GM21619 (cell line): ENCODE results near the gene DGCR2.
"Not testable (repeated sequence)": the region's sequence is repeated elsewhere in the genome, so short reads cannot be mapped to it uniquely, and the experiment has no call there.

Source experiments
- ATAC-seq: cut with Tn5 transposase; IDR thresholded peaks from one replicate; pipeline ENCODE4 v1.9.1; 2021; ENCODE audit not compliant: unreplicated experiment

Gene DGCR2, protein sequence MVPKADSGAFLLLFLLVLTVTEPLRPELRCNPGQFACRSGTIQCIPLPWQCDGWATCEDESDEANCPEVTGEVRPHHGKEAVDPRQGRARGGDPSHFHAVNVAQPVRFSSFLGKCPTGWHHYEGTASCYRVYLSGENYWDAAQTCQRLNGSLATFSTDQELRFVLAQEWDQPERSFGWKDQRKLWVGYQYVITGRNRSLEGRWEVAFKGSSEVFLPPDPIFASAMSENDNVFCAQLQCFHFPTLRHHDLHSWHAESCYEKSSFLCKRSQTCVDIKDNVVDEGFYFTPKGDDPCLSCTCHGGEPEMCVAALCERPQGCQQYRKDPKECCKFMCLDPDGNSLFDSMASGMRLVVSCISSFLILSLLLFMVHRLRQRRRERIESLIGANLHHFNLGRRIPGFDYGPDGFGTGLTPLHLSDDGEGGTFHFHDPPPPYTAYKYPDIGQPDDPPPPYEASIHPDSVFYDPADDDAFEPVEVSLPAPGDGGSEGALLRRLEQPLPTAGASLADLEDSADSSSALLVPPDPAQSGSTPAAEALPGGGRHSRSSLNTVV

DNA sequence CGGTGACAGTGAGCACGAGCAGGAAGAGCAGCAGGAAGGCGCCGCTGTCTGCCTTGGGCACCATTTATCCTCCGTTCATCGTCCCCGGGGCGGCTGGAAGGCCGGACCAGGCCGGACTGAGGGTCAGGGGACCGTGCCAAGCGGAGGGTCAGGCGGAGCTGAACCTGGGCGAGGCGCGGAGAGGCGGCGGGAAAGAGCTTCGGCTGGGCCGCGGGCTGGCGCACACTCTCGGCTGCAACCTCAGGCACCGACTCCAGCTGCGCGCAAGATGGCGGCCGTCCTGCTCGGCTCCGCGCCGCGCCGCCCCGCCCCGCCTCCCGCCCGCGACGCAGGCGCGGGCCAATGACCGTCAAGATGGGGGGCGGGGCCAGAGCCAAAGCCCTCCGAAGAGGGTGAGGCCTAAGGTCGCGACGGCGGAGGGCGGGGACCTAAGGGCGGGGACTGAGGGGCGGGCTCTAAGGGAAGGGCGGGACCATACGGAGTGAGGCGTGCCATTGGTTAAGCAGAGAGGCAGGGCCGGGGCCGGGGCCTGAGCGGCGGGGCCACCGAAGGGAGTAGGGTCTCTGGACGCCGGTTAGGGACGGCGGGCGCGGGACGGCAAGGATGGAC is at the start of gene DGCR2:
DGCR2 (minus strand) TSS at position 270 of the 609 bp plus-strand sequence; CDS start at position 64, 206 bp downstream.
- peak; percentile 71 for ATAC-seq

DNA sequence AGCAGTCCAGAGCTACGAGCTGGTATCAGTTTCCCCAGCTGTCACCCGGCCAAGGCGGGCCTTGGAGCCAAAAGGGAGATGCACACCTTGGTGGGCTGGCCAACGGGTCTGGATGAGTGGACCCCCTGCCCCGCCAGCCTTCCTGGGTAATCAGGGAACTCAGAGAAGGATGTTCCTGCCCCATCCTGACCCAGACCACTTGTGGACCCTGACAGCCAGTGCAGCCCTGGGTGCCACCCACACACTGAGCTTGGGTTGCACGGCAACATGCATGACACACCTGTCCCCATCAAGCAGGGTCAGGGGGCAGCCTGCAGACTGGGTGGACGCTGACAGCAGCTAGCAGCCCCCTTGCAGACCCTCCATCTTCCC is 47.7 kb upstream of the DGCR2 start:
- no peak for ATAC-seq

DNA sequence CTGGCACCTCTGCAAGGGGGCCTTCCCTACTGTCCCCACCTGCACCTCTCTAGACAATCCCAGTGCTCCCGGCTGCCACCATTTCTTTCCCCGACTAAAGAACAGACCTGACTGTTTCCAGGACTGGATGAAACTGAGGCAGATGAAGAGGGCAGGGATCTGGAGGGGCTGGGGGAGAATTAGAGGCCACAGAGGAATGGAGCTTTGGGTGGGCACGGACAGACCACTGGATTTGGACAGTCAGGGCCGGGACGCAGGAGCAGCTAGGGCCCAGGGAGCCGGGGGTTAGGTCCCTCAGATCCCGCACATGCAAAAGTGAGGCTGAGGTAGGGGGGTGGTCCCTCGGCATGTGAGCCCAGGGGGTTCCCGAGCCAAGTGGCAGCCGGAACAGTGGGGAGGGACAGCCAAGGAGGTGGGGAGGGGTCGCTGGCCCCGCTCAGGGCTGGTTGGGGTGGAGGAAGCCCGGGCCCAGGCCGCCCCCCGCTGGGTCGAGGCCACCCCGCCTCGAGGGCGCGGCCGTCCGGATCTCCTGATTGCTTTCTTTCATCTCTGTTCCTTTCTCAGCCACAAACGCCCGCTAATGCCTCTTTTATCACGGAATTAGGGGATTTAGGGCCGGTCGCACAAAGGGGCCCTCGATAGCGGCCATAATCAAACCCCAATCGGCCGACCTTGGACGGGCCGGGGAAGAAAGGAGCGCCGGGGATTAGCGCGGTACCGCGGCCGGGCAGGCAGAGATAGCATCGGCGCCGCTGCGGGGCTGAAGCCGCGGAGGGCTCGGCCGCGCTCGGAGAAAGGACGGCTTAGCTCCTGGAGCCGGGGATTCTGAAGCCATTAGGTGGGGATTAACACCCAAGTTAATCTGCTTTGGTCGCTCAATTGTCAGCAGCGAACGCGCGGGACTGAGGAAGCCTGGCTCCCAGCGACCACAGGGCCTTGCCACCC is 47.1 kb upstream of the DGCR2 start:
- ATAC-seq = no peak

DNA sequence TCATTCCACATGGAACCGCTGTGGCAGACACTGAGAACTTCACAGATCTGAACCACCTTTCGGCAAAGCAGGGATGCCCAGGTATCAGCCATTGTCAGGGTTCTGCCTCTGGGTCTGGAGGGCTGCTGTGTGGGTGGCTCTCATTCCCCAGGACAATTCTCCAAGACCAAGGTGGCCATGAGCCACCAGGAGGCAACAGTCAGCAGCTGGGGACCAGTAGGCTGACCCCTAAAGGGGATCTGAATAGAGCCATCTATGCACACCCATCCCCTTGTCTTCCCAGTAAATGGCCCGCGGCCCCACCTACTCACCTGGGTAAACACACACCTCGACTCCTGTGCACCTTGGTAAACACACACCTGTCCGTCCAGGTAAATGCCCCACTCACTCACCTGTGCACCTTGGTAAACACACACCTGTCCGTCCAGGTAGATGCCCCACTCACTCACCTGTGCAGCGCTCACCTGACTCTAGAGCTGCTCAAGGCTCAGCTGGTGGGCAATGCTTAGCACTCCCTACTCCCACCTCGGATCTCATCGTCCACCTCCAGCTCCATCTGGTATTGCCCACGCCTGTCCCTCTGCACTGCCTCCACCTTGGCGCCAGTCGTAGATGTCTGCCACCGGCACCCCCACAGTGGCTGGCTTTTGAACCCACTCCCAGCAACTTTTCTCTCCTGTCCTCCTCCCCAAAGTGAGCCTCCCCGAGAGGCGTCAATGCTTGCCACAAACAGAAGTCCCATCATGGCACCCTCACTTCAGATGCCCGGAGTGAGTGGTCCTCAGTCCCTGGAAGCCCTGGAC is 46.1 kb upstream of the DGCR2 start:
- no peak for ATAC-seq

DNA sequence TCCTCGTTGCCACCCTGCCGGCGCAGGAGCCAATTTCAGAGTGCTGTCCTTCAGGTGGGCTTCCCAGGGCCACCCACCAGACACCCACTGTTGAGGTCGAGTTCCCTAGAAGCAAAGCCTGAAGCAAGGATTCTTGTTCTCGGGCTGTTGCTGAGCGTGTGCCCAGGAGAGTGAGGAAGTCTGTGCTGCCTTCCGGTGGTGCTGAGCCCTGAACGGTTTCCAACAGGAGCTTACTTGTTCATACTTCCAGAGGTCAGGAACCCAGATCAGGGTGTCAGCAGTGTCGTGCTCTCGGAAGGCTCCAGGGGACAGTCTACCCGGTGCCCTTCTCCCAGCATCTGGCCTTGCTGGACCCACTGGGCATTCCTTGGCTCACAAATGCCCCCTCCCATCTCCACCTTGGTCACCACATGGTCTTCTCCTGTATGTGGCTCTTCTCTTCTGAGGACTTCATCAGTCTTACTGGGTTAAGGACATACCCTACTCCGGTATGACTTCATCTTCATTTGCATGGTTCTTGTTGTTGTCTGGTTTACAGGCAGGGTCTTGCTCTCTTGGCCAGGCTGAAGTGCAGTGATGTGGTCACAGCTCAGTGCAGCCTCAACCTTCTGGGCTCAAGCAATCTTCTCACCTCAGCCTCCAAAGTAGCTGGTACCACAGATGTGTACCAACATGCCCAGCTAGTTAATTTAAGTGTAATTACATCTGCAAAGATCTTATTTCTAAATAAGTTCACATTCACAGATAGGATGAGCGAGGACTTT is 45.1 kb upstream of the DGCR2 start:
- ATAC-seq = no peak

DNA sequence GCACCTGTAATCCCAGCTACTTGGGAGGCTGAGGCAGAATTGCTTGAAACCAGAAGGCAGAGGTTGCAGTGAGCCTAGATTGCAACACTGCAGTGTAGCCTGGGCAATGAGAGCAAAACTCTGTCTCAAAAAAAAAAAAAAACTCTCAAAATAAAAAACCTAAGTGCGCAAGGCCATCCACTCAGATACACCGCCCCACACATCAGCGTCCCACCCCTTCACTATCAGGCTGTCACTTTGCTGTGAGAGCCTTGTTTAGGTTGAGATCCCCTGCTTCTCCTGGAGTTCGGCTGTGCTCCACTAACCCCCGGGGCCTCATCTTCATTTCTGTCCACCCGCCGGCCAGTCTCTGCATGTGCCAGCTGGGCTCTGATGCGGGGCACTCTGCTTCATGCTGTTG is 44.2 kb upstream of the DGCR2 start:
- ATAC-seq = no peak

DNA sequence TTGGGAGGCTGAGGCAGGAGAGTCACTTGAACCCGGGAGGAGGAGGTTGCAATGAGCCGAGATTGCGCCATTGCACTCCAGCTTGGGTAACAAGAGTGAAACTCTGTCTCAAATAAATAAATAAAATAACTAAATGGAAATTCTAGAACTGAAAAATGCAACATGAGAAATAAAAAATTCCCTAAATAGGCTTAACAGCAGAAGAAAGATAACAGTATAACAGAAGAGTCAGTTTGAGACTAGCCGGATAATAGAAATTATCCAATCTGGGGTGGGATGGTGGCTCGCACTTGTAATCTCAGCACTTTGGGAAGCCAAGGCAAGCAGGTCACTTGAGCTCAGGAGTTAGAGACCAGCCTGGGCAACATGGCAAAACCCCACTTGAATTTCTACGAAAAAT is 42.2 kb upstream of the DGCR2 start:
- ATAC-seq = no peak

DNA sequence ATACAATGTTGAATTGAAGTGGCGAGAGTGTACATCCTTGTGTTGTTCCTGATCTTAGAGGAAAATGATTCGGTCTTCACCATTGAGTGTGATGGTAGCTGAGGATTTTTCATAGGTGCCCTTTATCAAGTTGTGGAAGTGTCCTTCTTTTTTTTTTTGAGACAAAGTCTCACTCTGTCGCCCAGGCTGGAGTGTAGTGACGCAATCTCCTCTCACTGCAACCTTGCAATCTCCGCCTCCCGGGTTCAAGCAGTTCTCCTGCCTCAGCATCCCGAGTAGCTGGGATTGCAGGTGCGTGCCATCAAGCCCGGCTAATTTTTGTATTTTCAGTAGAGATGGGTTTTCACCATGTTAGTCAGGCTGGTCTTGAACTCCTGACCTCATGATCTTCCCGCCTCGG is 36.4 kb upstream of the DGCR2 start:
- ATAC-seq = not testable (repeated sequence)

DNA sequence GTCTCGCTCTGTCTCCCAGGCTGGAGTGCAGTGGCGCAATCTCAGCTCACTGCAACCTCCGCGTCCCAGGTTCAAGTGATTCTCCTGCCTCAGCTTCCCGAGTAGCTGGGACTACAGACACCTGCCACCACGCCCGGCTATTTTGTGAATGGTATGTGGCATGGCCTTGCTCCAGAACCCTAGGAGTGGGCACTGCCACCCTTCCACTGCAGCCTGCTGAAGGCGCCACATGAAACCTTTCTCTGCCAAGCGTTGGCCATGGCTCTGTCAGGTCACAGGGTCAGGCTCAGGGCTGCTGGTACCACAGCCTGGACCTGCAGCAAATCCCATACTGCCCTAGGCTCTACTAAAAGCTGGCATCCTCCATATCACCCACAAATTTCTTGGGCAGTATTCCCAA is 33.9 kb upstream of the DGCR2 start:
- ATAC-seq = not testable (repeated sequence)

DNA sequence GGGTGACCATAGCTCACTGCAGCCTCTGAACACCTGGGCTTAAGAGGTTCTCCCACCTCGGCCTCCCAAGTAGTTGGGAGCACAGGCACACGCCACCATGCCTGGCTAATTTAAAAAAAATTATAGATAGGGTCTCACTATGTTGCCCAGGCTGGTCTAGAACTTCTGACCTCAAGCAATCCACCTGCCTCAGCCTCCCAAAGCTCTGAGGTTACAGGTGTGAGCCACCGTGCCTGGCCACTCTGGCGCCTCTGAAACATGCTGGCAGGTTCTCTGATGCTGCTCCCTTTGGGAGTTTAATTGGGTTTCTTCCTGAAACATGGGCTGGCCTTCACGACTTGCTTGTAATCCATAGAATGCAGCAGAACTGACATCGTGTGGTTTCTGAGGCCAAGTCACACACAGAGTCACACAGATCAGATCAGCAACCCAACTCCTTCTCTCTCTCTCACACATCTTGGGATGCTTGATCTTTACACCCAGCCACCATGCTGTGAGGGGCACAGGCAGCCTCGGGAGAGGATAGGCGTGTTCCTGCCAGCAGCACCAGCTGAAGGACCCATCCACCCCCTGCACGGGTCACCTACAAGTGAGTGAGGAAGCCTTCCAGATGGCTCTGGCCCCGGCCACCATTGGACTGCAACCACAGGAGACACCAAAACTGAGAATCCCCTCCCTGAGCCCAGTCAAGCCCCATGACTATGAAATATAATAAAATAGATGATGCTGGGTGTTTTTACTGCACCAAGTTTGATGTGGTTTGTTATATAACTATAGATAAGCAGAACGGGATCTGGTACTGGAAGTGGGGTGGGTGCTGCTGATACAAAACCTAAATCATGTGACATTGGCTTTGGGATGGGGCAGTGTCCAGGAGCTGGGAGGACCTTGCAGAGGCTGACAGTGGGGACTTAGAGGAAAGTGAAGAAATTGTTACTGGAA is 31.0 kb upstream of the DGCR2 start:
- ATAC-seq = no peak

DNA sequence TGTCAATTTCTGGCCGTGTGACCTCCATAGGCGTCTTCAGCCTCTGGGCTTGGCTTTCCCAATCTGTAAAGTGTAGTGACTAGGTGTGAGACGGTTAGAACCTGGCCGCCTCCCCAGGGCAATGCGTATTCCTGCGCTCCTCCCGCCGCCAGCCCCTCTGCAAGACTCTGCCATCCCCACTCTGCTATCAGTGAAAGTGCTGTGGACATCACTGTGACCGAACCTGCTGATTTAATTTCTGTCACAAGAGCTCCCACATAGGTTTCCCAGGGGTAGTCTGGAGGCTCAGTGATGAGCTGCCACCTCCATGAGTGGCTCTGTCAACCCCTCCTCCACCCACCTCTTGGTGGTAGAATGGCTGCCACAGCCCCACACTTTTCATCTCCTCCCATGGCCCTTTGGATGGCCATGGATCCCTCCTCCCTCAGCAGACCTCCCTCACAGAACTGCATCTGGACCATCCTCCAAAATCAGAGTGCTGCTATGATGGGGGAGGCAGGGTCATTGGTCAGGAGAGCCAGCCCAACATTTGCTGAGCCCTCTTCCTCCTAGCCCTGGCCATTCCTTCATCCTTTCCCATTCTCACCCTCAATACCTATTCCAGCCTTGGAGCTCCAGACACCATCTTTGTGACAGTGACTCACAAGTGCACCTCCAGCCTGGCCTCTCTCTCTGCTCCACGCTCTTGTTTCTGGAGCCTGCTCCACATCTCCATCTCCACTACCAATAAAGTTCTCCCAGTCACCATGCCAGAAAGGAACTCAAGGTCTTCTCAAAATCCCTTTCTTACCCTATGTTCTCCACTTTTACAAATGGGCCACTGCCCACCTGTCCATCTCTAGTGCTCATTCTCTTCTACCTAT is 29.3 kb upstream of the DGCR2 start:
- no peak for ATAC-seq

DNA sequence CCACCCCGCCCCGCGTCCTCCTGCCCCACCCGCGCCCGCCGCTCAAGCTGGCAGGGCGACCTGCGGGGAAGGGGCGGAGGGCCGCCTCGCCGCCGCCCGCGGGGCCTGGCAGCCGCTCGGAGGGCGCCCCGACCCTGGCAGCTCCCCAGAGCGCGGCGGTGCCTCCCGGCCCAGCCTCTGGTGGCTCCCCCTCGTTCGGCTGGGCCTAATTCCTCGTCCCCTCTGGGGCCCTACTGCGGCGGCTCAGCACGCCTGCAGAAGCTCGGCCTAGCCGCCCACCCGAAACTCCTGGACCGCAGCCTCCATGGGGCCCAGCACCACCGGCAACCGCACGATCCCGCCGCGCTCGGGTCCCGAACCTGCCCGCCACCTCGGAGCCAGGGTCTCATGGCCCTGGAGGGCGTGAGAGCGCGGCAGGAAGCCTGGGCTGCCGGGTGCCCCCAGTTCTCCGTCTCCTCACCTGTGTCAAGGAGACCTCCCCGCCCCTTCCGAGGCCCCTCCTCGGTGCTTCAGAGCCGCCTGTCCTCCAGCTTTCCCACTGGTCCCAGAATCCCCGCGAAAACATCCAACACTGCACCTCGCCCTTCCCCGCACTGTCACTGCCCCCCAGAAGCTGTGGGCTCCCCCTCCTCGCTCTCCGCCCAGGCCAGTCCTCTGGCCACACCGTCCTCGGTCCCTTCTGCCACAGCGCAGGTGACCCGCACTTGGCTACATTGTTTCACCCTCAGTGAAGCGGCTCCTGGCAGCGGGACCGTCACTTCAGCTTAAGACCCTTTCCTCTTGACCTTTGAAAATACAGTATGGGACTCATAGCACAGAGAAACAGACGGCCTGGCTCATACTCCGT is 28.5 kb upstream of the DGCR2 start:
- no peak for ATAC-seq

DNA sequence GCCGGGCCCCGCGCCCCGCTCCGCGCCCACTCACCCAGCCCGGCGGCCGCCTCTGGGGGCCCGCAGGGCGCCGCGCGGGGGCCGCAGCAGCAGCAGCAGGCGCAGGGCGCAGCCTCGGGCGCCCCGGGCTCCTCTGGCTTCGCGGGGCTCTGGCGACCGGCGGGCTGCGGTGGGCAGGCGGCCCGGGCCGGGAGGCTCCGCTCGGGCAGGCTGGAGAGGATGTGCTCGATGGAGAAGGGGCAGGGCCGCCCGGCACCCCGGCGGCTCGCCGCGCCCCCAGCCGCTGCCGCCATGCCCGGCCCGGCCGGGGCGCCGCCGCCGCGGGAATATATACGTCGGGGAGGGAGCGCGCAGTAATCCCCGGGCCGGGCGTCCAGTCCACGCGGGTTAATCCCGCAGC is 27.8 kb upstream of the DGCR2 start, which contains the start of gene GSC2:
GSC2 (minus strand) TSS at position 302 of the 400 bp plus-strand sequence; CDS start at position 293, 9 bp downstream.
- no peak for ATAC-seq

DNA sequence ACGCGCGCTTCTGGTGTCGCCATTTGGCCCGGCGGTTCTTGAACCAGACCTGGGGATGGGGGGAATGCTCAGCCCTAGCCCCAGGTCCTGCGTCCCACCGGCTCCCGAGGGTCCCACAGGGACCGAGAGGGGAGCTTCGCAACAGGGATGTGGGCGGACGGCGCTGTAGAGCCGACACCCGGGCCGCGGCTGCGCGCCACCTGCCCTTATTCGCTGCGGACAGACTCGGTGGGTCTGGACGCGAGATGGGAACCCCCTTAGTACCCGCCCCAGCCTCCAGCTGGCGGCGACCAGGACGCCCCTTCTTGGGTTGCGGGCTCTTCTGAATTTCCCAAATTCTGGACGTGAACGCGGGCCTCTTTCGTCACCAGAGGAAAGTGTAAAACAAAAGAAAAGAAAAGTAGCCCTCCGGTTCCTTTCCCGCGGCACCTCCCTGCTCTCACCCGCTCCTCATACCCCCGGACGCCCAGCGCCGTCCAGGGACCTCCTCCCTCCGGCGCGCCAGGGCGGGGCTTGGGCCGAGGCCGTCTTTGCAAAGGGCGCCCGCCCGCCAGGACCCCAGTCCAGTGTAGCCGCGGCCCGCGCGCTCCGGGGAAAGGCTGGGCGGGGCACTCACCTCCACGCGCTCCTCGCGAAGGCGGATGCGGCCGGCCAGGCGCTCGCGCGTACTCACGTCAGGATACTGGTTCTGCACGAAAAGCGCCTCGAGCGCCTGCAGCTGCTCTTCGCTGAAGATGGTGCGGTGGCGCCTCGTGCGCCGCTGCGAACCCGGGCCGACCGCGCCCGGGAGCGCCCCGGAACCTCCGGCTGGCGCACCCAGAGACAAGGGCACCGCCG is 27.1 kb upstream of the DGCR2 start:
- ATAC-seq = no peak

DNA sequence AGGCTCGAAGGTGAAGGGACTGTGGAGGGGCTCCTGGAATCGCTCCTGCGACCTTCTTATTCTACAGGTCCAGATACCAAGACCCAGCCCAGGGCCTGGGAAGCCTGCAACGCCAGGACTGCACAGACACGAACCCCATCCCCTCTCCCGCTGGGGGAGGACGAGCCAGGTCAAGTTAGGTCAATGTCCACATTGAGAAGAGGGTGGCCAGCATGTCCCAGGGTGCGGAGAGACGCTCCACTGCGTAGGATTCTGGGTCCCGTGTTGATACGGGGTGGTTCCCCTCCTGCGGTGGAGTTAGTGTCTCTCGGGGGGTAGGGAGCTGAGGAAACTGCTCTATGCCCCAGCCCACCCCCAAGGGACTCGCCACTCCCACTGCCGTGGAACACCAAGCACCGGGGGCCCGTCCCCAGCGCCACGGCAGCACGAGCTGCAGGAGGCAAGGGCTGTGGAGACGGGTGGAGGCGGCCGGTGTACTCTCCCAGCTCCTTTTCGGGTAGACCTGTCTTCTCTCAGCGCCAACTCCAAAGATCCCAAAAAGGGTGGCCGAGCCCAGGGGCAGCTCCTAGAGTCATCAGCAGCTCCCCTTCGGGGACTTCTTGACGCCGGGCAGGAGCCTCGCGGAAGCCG is 26.3 kb upstream of the DGCR2 start:
- ATAC-seq = no peak
